ENCODE data around the gene SNAP25. TPM values are rescaled to one million over a fixed set of nuclear protein-coding genes. Genes with fewer than 3 reads are reported as not detected.

Gene SNAP25
- total RNA-seq, 1 donor from 2014 or later = 4.2 TPM

DNA sequence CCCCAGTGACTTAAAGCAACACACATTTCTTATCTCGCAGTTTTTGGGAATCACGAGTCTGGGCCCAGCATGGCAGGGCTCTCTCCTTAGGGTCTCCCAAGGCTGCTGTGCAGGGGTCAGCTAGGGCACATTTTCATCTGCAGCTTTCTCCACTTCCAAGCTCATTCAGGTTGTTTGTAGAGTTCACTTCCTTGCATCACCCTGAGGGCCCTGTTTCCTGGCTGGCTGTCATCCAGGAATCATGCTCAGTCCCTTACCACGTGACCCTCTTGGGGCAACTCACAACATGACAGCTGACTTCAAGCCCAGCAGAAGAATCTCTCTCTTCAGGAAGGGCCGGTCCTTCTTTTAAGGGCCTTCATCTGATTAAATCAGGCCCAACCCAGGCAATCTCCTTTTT lies 21.3 kb downstream of the SNAP25 start:
- no peak overlapping the region for H3K4me3 ChIP-seq (ENCODE audit: low read length in 3 of 3)
- H3K4me1 ChIP-seq (ENCODE audit: control insufficient read depth in 3 of 3, insufficient read depth in 3 of 3, low read length in 3 of 3) = no peaks in the 10 kb centered on the region
- H3K9ac ChIP-seq (ENCODE audit: low read depth in 1 of 3, low read length in 3 of 3) = no peak overlapping the region
- H3K36me3 ChIP-seq (ENCODE audit: control insufficient read depth in 3 of 3, insufficient read depth in 3 of 3, low read length in 3 of 3) = no peaks in the 10 kb centered on the region
- no peaks in the 10 kb centered on the region for H3K27me3 ChIP-seq (ENCODE audit: control insufficient read depth in 3 of 3, insufficient read depth in 3 of 3, low read length in 3 of 3)
- no peaks in the 10 kb centered on the region for H3K9me3 ChIP-seq (ENCODE audit: control insufficient read depth in 3 of 3, low read length in 3 of 3)
- H3K27ac ChIP-seq (ENCODE audit: low read depth, low read length) = no peak overlapping the region

DNA sequence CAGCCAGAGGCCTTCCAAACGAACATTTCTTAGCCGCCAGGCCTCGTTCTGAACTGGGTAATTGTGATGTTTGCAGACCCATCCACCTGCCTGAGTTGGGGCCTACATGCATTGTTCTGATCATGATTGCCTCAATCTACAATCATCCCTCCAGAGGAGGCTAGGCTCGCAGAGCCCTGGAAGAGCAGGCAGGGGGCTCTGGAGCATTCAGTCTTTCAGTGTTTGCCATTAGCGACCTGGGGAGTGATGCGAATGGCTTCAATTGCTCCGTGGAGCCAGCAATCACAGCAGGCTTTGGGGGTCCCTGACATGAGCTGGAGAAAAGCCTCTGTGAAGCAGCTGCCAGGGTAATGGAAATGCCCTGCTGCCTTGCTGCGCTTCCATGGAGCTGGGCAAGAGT lies 22.0 kb downstream of the SNAP25 start:
- Histone ChIP-seq H3K9me3 (ENCODE audit: control insufficient read depth in 3 of 3, low read length in 3 of 3) (no peaks in the 10 kb centered on the region), H3K9ac (ENCODE audit: low read depth in 1 of 3, low read length in 3 of 3) (no peak overlapping the region), H3K27me3 (ENCODE audit: control insufficient read depth in 3 of 3, insufficient read depth in 3 of 3, low read length in 3 of 3) (no peaks in the 10 kb centered on the region), H3K4me3 (ENCODE audit: low read length in 3 of 3) (no peak overlapping the region), H3K36me3 (ENCODE audit: control insufficient read depth in 3 of 3, insufficient read depth in 3 of 3, low read length in 3 of 3) (no peaks in the 10 kb centered on the region), H3K4me1 (ENCODE audit: control insufficient read depth in 3 of 3, insufficient read depth in 3 of 3, low read length in 3 of 3) (no peaks in the 10 kb centered on the region), H3K27ac (ENCODE audit: low read depth, low read length) (no peak overlapping the region)

GRCh38 chr20:10242166-10242565 lies 23.5 kb downstream of the SNAP25 start:
- no peaks in the 10 kb centered on the region for H3K27me3 ChIP-seq (ENCODE audit: control insufficient read depth in 3 of 3, insufficient read depth in 3 of 3, low read length in 3 of 3)
- H3K9me3 ChIP-seq (ENCODE audit: control insufficient read depth in 3 of 3, low read length in 3 of 3) = no peaks in the 10 kb centered on the region
- no peak overlapping the region for H3K27ac ChIP-seq (ENCODE audit: low read depth, low read length)
- H3K4me3 ChIP-seq (ENCODE audit: low read length in 3 of 3) = no peak overlapping the region
- no peaks in the 10 kb centered on the region for H3K36me3 ChIP-seq (ENCODE audit: control insufficient read depth in 3 of 3, insufficient read depth in 3 of 3, low read length in 3 of 3)
- H3K4me1 ChIP-seq (ENCODE audit: control insufficient read depth in 3 of 3, insufficient read depth in 3 of 3, low read length in 3 of 3) = no peaks in the 10 kb centered on the region
- H3K9ac ChIP-seq (ENCODE audit: low read depth in 1 of 3, low read length in 3 of 3) = no peak overlapping the region

- no peak overlapping the region for H3K27ac ChIP-seq (ENCODE audit: low read depth, low read length)
- no peak overlapping the region for H3K4me3 ChIP-seq (ENCODE audit: low read length in 3 of 3)
- no peak overlapping the region for H3K9ac ChIP-seq (ENCODE audit: low read depth in 1 of 3, low read length in 3 of 3)
- H3K4me1 ChIP-seq (ENCODE audit: control insufficient read depth in 3 of 3, insufficient read depth in 3 of 3, low read length in 3 of 3) = no peaks in the 10 kb centered on the region
- H3K27me3 ChIP-seq (ENCODE audit: control insufficient read depth in 3 of 3, insufficient read depth in 3 of 3, low read length in 3 of 3) = no peaks in the 10 kb centered on the region
- H3K9me3 ChIP-seq (ENCODE audit: control insufficient read depth in 3 of 3, low read length in 3 of 3) = no peaks in the 10 kb centered on the region
- H3K36me3 ChIP-seq (ENCODE audit: control insufficient read depth in 3 of 3, insufficient read depth in 3 of 3, low read length in 3 of 3) = no peaks in the 10 kb centered on the region
These were observed 28.8 kb downstream of the SNAP25 start for GRCh38 chr20:10247440-10247839.

GRCh38 chr20:10249048-10249770 lies 30.6 kb downstream of the SNAP25 start:
- Histone ChIP-seq H3K27ac (ENCODE audit: low read depth, low read length) (no peak overlapping the region), H3K4me1 (ENCODE audit: control insufficient read depth in 3 of 3, insufficient read depth in 3 of 3, low read length in 3 of 3) (no peaks in the 10 kb centered on the region), H3K36me3 (ENCODE audit: control insufficient read depth in 3 of 3, insufficient read depth in 3 of 3, low read length in 3 of 3) (no peaks in the 10 kb centered on the region), H3K4me3 (ENCODE audit: low read length in 3 of 3) (no peak overlapping the region), H3K9me3 (ENCODE audit: control insufficient read depth in 3 of 3, low read length in 3 of 3) (no peaks in the 10 kb centered on the region), H3K9ac (ENCODE audit: low read depth in 1 of 3, low read length in 3 of 3) (no peak overlapping the region), H3K27me3 (ENCODE audit: control insufficient read depth in 3 of 3, insufficient read depth in 3 of 3, low read length in 3 of 3) (no peaks in the 10 kb centered on the region)

GRCh38 chr20:10249822-10250221 lies 31.2 kb downstream of the SNAP25 start:
- H3K36me3 ChIP-seq (ENCODE audit: control insufficient read depth in 3 of 3, insufficient read depth in 3 of 3, low read length in 3 of 3) = no peaks in the 10 kb centered on the region
- no peaks in the 10 kb centered on the region for H3K27me3 ChIP-seq (ENCODE audit: control insufficient read depth in 3 of 3, insufficient read depth in 3 of 3, low read length in 3 of 3)
- no peak overlapping the region for H3K4me3 ChIP-seq (ENCODE audit: low read length in 3 of 3)
- no peaks in the 10 kb centered on the region for H3K4me1 ChIP-seq (ENCODE audit: control insufficient read depth in 3 of 3, insufficient read depth in 3 of 3, low read length in 3 of 3)
- no peaks in the 10 kb centered on the region for H3K9me3 ChIP-seq (ENCODE audit: control insufficient read depth in 3 of 3, low read length in 3 of 3)
- H3K27ac ChIP-seq (ENCODE audit: low read depth, low read length) = no peak overlapping the region
- H3K9ac ChIP-seq (ENCODE audit: low read depth in 1 of 3, low read length in 3 of 3) = no peak overlapping the region

DNA sequence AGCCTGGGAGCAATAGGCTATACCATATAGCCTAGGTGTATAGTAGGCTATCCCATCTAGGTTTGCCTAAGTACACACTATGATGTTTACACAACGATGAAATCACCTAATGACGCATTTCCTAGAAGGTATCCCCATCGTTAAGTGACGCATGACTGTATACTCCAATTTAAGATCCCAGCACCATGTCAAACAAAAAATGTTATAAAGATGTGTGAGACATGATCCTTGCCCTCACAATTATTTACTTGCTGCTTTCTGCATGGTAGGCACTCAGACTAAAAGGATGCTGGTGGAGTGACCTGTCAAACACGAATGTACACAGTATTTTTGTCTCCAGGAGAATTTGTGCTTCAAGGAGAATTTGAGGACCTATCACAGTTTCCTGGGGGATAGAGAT lies 32.3 kb downstream of the SNAP25 start:
- Histone ChIP-seq H3K9me3 (ENCODE audit: control insufficient read depth in 3 of 3, low read length in 3 of 3) (no peaks in the 10 kb centered on the region), H3K9ac (ENCODE audit: low read depth in 1 of 3, low read length in 3 of 3) (no peak overlapping the region), H3K27ac (ENCODE audit: low read depth, low read length) (no peak overlapping the region), H3K36me3 (ENCODE audit: control insufficient read depth in 3 of 3, insufficient read depth in 3 of 3, low read length in 3 of 3) (no peaks in the 10 kb centered on the region), H3K4me1 (ENCODE audit: control insufficient read depth in 3 of 3, insufficient read depth in 3 of 3, low read length in 3 of 3) (no peaks in the 10 kb centered on the region), H3K27me3 (ENCODE audit: control insufficient read depth in 3 of 3, insufficient read depth in 3 of 3, low read length in 3 of 3) (no peaks in the 10 kb centered on the region), H3K4me3 (ENCODE audit: low read length in 3 of 3) (no peak overlapping the region)

DNA sequence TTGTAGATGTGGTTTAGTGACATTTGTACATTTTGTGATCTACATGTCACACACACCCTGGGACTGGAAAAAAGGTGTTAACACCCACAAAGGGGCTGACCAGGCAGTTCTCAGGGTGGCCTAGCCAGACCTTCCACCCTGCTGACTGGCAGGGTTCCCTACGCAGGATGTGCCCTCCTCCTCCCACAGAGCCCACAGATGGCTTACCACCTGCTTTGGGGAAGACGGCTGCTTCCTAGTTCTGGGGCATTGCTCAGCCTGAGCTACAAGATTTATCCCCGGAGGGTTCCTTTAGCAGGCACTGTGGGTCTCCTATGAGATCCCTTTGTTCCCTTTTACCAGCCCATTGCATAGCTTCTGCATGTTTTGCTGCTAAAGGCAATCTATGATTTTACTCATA lies 35.1 kb downstream of the SNAP25 start:
- Histone ChIP-seq H3K9ac (ENCODE audit: low read depth in 1 of 3, low read length in 3 of 3) (no peak overlapping the region), H3K9me3 (ENCODE audit: control insufficient read depth in 3 of 3, low read length in 3 of 3) (no peaks in the 10 kb centered on the region), H3K36me3 (ENCODE audit: control insufficient read depth in 3 of 3, insufficient read depth in 3 of 3, low read length in 3 of 3) (no peaks in the 10 kb centered on the region), H3K4me1 (ENCODE audit: control insufficient read depth in 3 of 3, insufficient read depth in 3 of 3, low read length in 3 of 3) (no peaks in the 10 kb centered on the region), H3K27me3 (ENCODE audit: control insufficient read depth in 3 of 3, insufficient read depth in 3 of 3, low read length in 3 of 3) (no peaks in the 10 kb centered on the region), H3K4me3 (ENCODE audit: low read length in 3 of 3) (no peak overlapping the region), H3K27ac (ENCODE audit: low read depth, low read length) (no peak overlapping the region)

DNA sequence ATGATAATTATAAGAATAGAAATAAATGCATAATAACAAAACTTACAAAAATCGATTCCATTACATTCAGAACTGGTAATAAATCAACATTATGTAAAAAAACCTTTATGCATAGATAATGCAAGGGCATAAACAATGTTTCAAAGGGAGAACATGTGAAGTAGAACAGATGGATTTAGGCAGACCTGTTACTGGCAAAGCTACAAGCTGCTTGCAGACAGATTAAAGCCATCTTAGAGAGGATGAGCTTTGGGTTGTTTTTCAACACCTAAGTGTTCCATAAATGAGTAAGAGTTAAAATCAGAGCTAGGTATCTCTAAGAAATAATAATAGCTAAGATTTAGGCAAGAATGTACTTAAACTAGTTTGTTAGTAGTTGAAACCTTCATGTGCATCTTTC lies 37.2 kb downstream of the SNAP25 start:
- no peaks in the 10 kb centered on the region for H3K4me1 ChIP-seq (ENCODE audit: control insufficient read depth in 3 of 3, insufficient read depth in 3 of 3, low read length in 3 of 3)
- no peaks in the 10 kb centered on the region for H3K36me3 ChIP-seq (ENCODE audit: control insufficient read depth in 3 of 3, insufficient read depth in 3 of 3, low read length in 3 of 3)
- H3K9me3 ChIP-seq (ENCODE audit: control insufficient read depth in 3 of 3, low read length in 3 of 3) = no peaks in the 10 kb centered on the region
- H3K27me3 ChIP-seq (ENCODE audit: control insufficient read depth in 3 of 3, insufficient read depth in 3 of 3, low read length in 3 of 3) = no peaks in the 10 kb centered on the region
- H3K9ac ChIP-seq (ENCODE audit: low read depth in 1 of 3, low read length in 3 of 3) = no peak overlapping the region
- no peak overlapping the region for H3K27ac ChIP-seq (ENCODE audit: low read depth, low read length)
- no peak overlapping the region for H3K4me3 ChIP-seq (ENCODE audit: low read length in 3 of 3)

DNA sequence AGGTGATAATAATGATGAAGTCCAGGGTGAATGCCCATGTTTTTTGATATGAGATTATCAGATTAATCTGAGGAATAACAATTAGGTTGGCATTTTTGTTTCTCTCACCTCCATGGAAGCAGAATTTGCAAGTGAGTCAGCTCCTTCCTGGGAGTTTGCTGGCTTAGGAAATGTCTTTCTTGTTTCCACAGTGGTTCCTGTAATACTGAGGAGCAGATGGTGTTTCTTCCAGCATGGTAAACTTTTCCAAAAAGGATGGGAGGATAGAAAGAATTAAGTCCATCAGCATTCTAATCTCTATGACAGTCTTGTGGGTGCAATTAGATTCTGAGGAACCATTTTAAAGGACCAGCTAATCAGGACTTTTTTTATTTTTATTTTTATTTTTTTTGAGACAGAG lies 40.5 kb downstream of the SNAP25 start:
- Histone ChIP-seq H3K27me3 (ENCODE audit: control insufficient read depth in 3 of 3, insufficient read depth in 3 of 3, low read length in 3 of 3) (no peaks in the 10 kb centered on the region), H3K27ac (ENCODE audit: low read depth, low read length) (no peak overlapping the region), H3K9ac (ENCODE audit: low read depth in 1 of 3, low read length in 3 of 3) (no peak overlapping the region), H3K4me1 (ENCODE audit: control insufficient read depth in 3 of 3, insufficient read depth in 3 of 3, low read length in 3 of 3) (no peaks in the 10 kb centered on the region), H3K9me3 (ENCODE audit: control insufficient read depth in 3 of 3, low read length in 3 of 3) (no peaks in the 10 kb centered on the region), H3K4me3 (ENCODE audit: low read length in 3 of 3) (no peak overlapping the region), H3K36me3 (ENCODE audit: control insufficient read depth in 3 of 3, insufficient read depth in 3 of 3, low read length in 3 of 3) (no peaks in the 10 kb centered on the region)

Measured in skeletal muscle tissue (tissue), 4 donors.